ENCODE results near the gene KLF16. TPM values are rescaled to one million over a fixed set of nuclear protein-coding genes. Genes with fewer than 3 reads are reported as not detected.

Gene KLF16
- total and polyA plus RNA-seq, 2 experiments from 2014 or later = 6.4 to 16.0 TPM

DNA sequence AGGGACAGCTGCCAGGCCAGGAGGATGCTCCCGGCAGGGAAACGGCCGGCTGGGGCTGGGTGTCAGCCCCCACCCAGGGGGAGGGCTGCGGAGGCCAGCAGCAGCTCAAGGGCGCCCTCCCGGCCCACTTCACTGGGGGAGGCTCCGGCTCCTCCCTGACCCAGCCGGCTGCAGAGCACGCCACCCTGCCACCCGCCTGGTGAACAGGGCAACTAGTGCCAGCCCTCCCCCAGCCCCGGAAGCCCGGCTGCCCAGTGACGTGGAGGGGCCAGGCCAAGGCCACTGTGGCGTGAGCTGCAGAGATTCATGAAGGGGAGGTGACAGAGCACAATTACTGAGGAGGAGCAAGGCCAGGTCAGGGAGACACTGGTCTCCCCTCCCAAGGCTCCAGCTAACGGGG, 29.8 kb downstream of the KLF16 start:
- H3K4me2 ChIP-seq = no peak overlapping the region
- no peak overlapping the region for H3K27ac ChIP-seq
- H3K36me3 ChIP-seq (replicated peaks; ENCODE audit: insufficient read depth, low read depth) = no peaks in the 10 kb centered on the region
- H3K9me3 ChIP-seq (ENCODE audit: low read depth) = no peaks in the 10 kb centered on the region
- H3K79me2 ChIP-seq = peaks cover 64% of the 10 kb centered on the region
- H3K27me3 ChIP-seq = no peaks in the 10 kb centered on the region
- H4K20me1 ChIP-seq (ENCODE audit: insufficient read depth, poor library complexity, severe bottlenecking) = peaks cover 48% of the 10 kb centered on the region
- H3K9me2 ChIP-seq (replicated peaks; ENCODE audit: insufficient read depth) = no peaks in the 10 kb centered on the region
- H3K4me3 ChIP-seq = no peak overlapping the region
- H3K4me1 ChIP-seq (ENCODE audit: insufficient read depth) = no peaks in the 10 kb centered on the region
- WGBS (ENCODE audit: low lambda C conversion rate, missing lambda C conversion rate) = 95% methylated on average over 14 of the region's 15 CpGs
- TF ChIP-seq EZH2 (IDR thresholded peaks at IDR 0.05; ENCODE audit: borderline replicate concordance) (no peak), EZH2phosphoT487 (IDR thresholded peaks at IDR 0.05; ENCODE audit: low read depth, severe bottlenecking, unreplicated experiment) (no peak), CTCF (IDR thresholded peaks at IDR 0.05; ENCODE audit: poor library complexity) (no peak)
- no peak overlapping the region for H2AFZ ChIP-seq
- no peak for DNase-seq (ENCODE audit: low spot score)

- TF ChIP-seq CTCF (IDR thresholded peaks at IDR 0.05; ENCODE audit: poor library complexity) (no peak), EZH2 (IDR thresholded peaks at IDR 0.05; ENCODE audit: borderline replicate concordance) (no peak), EZH2phosphoT487 (IDR thresholded peaks at IDR 0.05; ENCODE audit: low read depth, severe bottlenecking, unreplicated experiment) (no peak)
- Histone ChIP-seq H3K9me3 (ENCODE audit: low read depth) (no peaks in the 10 kb centered on the region), H3K4me2 (no peak overlapping the region), H3K4me1 (ENCODE audit: insufficient read depth) (peaks cover 3% of the 10 kb centered on the region), H3K36me3 (replicated peaks; ENCODE audit: insufficient read depth, low read depth) (no peaks in the 10 kb centered on the region), H3K79me2 (peaks cover 52% of the 10 kb centered on the region), H2AFZ (no peak overlapping the region), H3K9me2 (replicated peaks; ENCODE audit: insufficient read depth) (no peaks in the 10 kb centered on the region), H4K20me1 (ENCODE audit: insufficient read depth, poor library complexity, severe bottlenecking) (peaks cover 36% of the 10 kb centered on the region), H3K4me3 (no peak overlapping the region), H3K27me3 (no peaks in the 10 kb centered on the region), H3K27ac (no peak overlapping the region)
- 92% methylated on average over 26 of the region's 26 CpGs for WGBS (ENCODE audit: low lambda C conversion rate, missing lambda C conversion rate)
- DNase-seq (ENCODE audit: low spot score) = no peak
Observed at GRCh38 chr19:1832046-1832663, 31.2 kb downstream of the KLF16 start.

DNA sequence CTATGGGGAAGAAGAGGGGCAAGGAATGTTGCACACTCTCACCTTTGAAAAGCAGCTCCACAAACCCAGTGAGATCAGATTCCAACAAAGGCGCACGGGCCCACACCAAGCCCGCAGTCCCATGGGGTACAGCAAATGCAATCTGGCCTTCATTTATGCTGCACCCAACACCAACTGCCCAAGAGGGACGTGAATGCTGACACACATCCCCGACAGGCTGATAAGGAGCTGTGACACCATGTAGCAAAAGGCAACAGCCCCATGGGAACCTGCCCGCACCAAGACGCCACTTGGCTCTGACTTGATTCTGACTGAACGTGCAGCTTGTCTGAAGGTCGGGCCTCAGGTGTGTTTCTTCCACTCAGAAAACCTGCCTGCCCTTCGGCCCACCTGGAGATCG, 32.4 kb downstream of the KLF16 start:
- no peak overlapping the region for H3K4me3 ChIP-seq
- H3K27ac ChIP-seq = no peak overlapping the region
- peaks cover 41% of the 10 kb centered on the region for H3K79me2 ChIP-seq
- whole genome bisulfite sequencing (ENCODE audit: low lambda C conversion rate, missing lambda C conversion rate) = 94% methylated on average over 11 of the region's 11 CpGs
- TF ChIP-seq CTCF (IDR thresholded peaks at IDR 0.05; ENCODE audit: poor library complexity) (no peak), EZH2 (IDR thresholded peaks at IDR 0.05; ENCODE audit: borderline replicate concordance) (no peak), EZH2phosphoT487 (IDR thresholded peaks at IDR 0.05; ENCODE audit: low read depth, severe bottlenecking, unreplicated experiment) (no peak)
- peaks cover 5% of the 10 kb centered on the region for H3K4me1 ChIP-seq (ENCODE audit: insufficient read depth)
- no peak overlapping the region for H3K4me2 ChIP-seq
- H3K9me2 ChIP-seq (replicated peaks; ENCODE audit: insufficient read depth) = no peaks in the 10 kb centered on the region
- H2AFZ ChIP-seq = no peak overlapping the region
- H3K27me3 ChIP-seq = no peaks in the 10 kb centered on the region
- H4K20me1 ChIP-seq (ENCODE audit: insufficient read depth, poor library complexity, severe bottlenecking) = peaks cover 25% of the 10 kb centered on the region
- no peaks in the 10 kb centered on the region for H3K9me3 ChIP-seq (ENCODE audit: low read depth)
- no peak for DNase-seq (ENCODE audit: low spot score)
- H3K36me3 ChIP-seq (replicated peaks; ENCODE audit: insufficient read depth, low read depth) = no peaks in the 10 kb centered on the region

Measured in hepatocyte (in vitro differentiated cells).